ENCODE results near the gene SEMA5A. TPM values are rescaled to one million over a fixed set of nuclear protein-coding genes. Genes with fewer than 3 reads are reported as not detected.

Gene SEMA5A
- total RNA-seq, 1 experiment from 2014 or later, result 0.15 TPM

GRCh38 chr5:9499498-9499876, 46.4 kb downstream of the SEMA5A start:
- POLR2A ChIA-PET, result no interaction called here
- no peaks in the 10 kb centered on the region for H3K9me3 ChIP-seq (ENCODE audit: control insufficient read depth, insufficient read depth, low read depth, low read length)
- H3K36me3 ChIP-seq (ENCODE audit: control insufficient read depth, insufficient read depth, low read length), result no peaks in the 10 kb centered on the region
- H3K4me3 ChIP-seq (ENCODE audit: low read depth in 2 of 2, low read length in 2 of 2), result no peak overlapping the region
- TF ChIP-seq POLR2AphosphoS5 (IDR thresholded peaks at IDR 0.05; ENCODE audit: low read depth, low read length) (no peak), TCF7L2 (IDR thresholded peaks at IDR 0.05; ENCODE audit: low read depth, low read length) (no peak), CTCF (IDR thresholded peaks at IDR 0.05) (no peak), REST (IDR thresholded peaks at IDR 0.05; ENCODE audit: insufficient read depth in 1 of 2, low read depth in 2 of 2, low read length in 1 of 2) (no peak), SIN3A (IDR thresholded peaks at IDR 0.05; ENCODE audit: borderline replicate concordance, insufficient read depth, low read depth, low read length) (no peak)
- ATAC-seq (no peak), DNase-seq (ENCODE audit: low read depth, low spot score) (no peak)
- no peaks in the 10 kb centered on the region for H3K4me1 ChIP-seq (ENCODE audit: control insufficient read depth, insufficient read depth, low read length)
- in situ Hi-C loops (cut with HindIII; ENCODE audit: low pct_unique_long_range_greater_than_20kb, low sequenced_read_pairs), result no loop called here
- no TSS peak for BruUV-seq (replicated peaks)
- H3K27ac ChIP-seq (ENCODE audit: low read length), result no peak overlapping the region
- CTCF ChIA-PET, result no interaction called here
- H3K27me3 ChIP-seq (ENCODE audit: control insufficient read depth, insufficient read depth, low read length), result no peaks in the 10 kb centered on the region
- intact Hi-C loops (cut with micrococcal nuclease; ENCODE audit: unreplicated experiment), result no loop called here

- no peaks in the 10 kb centered on the region for H3K27me3 ChIP-seq (ENCODE audit: control insufficient read depth, insufficient read depth, low read length)
- no TSS peak for BruUV-seq (replicated peaks)
- H3K9me3 ChIP-seq (ENCODE audit: control insufficient read depth, insufficient read depth, low read depth, low read length), result no peaks in the 10 kb centered on the region
- no peak overlapping the region for H3K27ac ChIP-seq (ENCODE audit: low read length)
- ChIA-PET CTCF (no interaction called here), POLR2A (no interaction called here)
- no peaks in the 10 kb centered on the region for H3K36me3 ChIP-seq (ENCODE audit: control insufficient read depth, insufficient read depth, low read length)
- TF ChIP-seq CTCF (IDR thresholded peaks at IDR 0.05), result peak; percentile 42
- no peak for TF ChIP-seq POLR2AphosphoS5 (IDR thresholded peaks at IDR 0.05; ENCODE audit: low read depth, low read length)
- no peak for TF ChIP-seq SIN3A (IDR thresholded peaks at IDR 0.05; ENCODE audit: borderline replicate concordance, insufficient read depth, low read depth, low read length)
- no peak for TF ChIP-seq TCF7L2 (IDR thresholded peaks at IDR 0.05; ENCODE audit: low read depth, low read length)
- TF ChIP-seq REST (IDR thresholded peaks at IDR 0.05; ENCODE audit: insufficient read depth in 1 of 2, low read depth in 2 of 2, low read length in 1 of 2), result no peak
- no peak for ATAC-seq
- DNase-seq (ENCODE audit: low read depth, low spot score), result no peak
- no peaks in the 10 kb centered on the region for H3K4me1 ChIP-seq (ENCODE audit: control insufficient read depth, insufficient read depth, low read length)
- H3K4me3 ChIP-seq (ENCODE audit: low read depth in 2 of 2, low read length in 2 of 2), result no peak overlapping the region
- in situ Hi-C loops (cut with HindIII; ENCODE audit: low pct_unique_long_range_greater_than_20kb, low sequenced_read_pairs) (no loop called here), intact Hi-C loops (cut with micrococcal nuclease; ENCODE audit: unreplicated experiment) (no loop called here)
Measured at GRCh38 chr5:9498541-9499497, 47.1 kb downstream of the SEMA5A start.
